HL-60 (cell line): ENCODE results near the gene TBCC.

Source experiments
- DNase-seq, 2 experiments: peaks; one replicate each; pipeline ENCODE4 v3.0.0-alpha.2; 2010 to 2020; ENCODE audit warnings: low read depth in 1 of 2, low spot score in 1 of 2
- H3K27ac ChIP-seq: fragments of 250-450 bp; sonication (Bioruptor Pico); replicated peaks from 2 replicates; pipeline ENCODE4 v1.5.1; 2020; ENCODE audit warnings: mild to moderate bottlenecking, moderate library complexity
- H3K27me3 ChIP-seq: fragments of 250-450 bp; sonication (Bioruptor Pico); 2 replicates; pipeline ENCODE4 v1.5.1; 2021; ENCODE audit warnings: mild to moderate bottlenecking, moderate library complexity; ENCODE audit not compliant: insufficient read depth, poor library complexity, severe bottlenecking
- H3K4me3 ChIP-seq: replicated peaks from 2 replicates; pipeline ENCODE4 v1.5.1; 2011; ENCODE audit warnings: mild to moderate bottlenecking, control low read depth, low read length; ENCODE audit not compliant: insufficient read depth
- GABPA ChIP-seq: IDR thresholded peaks from 2 replicates; pipeline ENCODE4 v1.6.1; 2012; ENCODE audit warnings: low read depth
- POLR2AphosphoS5 ChIP-seq: IDR thresholded peaks from 2 replicates; pipeline ENCODE4 v1.6.1; 2012; ENCODE audit warnings: low read depth
- SPI1 ChIP-seq: IDR thresholded peaks from 2 replicates; pipeline ENCODE4 v1.6.1; 2012; ENCODE audit warnings: low read depth, mild to moderate bottlenecking, borderline replicate concordance
- TF ChIP-seq, protein P1 (sequence below): IDR thresholded peaks from 2 replicates; pipeline ENCODE4 v1.6.1; 2012; ENCODE audit warnings: low read depth; ENCODE audit not compliant: insufficient replicate concordance
- TF ChIP-seq, protein P2 (sequence below): IDR thresholded peaks from one replicate; pipeline ENCODE4 v1.5.1; 2011; ENCODE audit warnings: low read length, control low read depth, inconsistent platforms; ENCODE audit not compliant: insufficient read depth

Gene TBCC

DNA sequence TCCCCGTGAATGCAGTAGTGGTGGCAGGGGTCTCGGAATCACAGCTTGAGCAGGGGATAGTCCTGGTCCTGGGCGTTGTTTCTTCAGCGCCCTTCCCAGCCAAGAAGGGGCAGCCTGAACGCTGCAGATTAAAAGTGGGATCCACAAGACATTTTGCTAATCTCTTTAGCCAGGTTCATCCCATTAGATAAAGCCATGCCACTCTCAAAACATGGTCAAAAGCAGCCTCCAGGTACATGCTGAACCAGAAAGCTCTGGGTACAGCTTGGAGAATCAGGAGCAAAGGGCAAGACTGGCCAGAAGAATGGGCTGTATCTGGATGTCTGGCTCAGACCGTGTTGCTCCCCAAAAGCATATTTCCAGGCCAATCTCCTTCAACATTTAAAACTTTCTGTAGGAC, 23.4 kb downstream of the TBCC start, which contains the start of gene PRPH2:
TSS of gene PRPH2 (minus strand) at position 101 of the 400 bp plus-strand sequence. CDS start 263 bp downstream, outside the sequence.
- TF ChIP-seq, protein P1, sequence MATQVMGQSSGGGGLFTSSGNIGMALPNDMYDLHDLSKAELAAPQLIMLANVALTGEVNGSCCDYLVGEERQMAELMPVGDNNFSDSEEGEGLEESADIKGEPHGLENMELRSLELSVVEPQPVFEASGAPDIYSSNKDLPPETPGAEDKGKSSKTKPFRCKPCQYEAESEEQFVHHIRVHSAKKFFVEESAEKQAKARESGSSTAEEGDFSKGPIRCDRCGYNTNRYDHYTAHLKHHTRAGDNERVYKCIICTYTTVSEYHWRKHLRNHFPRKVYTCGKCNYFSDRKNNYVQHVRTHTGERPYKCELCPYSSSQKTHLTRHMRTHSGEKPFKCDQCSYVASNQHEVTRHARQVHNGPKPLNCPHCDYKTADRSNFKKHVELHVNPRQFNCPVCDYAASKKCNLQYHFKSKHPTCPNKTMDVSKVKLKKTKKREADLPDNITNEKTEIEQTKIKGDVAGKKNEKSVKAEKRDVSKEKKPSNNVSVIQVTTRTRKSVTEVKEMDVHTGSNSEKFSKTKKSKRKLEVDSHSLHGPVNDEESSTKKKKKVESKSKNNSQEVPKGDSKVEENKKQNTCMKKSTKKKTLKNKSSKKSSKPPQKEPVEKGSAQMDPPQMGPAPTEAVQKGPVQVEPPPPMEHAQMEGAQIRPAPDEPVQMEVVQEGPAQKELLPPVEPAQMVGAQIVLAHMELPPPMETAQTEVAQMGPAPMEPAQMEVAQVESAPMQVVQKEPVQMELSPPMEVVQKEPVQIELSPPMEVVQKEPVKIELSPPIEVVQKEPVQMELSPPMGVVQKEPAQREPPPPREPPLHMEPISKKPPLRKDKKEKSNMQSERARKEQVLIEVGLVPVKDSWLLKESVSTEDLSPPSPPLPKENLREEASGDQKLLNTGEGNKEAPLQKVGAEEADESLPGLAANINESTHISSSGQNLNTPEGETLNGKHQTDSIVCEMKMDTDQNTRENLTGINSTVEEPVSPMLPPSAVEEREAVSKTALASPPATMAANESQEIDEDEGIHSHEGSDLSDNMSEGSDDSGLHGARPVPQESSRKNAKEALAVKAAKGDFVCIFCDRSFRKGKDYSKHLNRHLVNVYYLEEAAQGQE, result no peak
- TF ChIP-seq, protein P2, sequence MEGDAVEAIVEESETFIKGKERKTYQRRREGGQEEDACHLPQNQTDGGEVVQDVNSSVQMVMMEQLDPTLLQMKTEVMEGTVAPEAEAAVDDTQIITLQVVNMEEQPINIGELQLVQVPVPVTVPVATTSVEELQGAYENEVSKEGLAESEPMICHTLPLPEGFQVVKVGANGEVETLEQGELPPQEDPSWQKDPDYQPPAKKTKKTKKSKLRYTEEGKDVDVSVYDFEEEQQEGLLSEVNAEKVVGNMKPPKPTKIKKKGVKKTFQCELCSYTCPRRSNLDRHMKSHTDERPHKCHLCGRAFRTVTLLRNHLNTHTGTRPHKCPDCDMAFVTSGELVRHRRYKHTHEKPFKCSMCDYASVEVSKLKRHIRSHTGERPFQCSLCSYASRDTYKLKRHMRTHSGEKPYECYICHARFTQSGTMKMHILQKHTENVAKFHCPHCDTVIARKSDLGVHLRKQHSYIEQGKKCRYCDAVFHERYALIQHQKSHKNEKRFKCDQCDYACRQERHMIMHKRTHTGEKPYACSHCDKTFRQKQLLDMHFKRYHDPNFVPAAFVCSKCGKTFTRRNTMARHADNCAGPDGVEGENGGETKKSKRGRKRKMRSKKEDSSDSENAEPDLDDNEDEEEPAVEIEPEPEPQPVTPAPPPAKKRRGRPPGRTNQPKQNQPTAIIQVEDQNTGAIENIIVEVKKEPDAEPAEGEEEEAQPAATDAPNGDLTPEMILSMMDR, result no peak
- no peak for TF ChIP-seq POLR2AphosphoS5
- no peak for TF ChIP-seq SPI1
- no peak for TF ChIP-seq GABPA
- Histone ChIP-seq H3K27ac (no peak within 1 kb of the TSS), H3K27me3 (no peaks in the 10 kb centered on the region), H3K4me3 (no peak within 1 kb of the TSS)
- DNase-seq, result no peak

DNA sequence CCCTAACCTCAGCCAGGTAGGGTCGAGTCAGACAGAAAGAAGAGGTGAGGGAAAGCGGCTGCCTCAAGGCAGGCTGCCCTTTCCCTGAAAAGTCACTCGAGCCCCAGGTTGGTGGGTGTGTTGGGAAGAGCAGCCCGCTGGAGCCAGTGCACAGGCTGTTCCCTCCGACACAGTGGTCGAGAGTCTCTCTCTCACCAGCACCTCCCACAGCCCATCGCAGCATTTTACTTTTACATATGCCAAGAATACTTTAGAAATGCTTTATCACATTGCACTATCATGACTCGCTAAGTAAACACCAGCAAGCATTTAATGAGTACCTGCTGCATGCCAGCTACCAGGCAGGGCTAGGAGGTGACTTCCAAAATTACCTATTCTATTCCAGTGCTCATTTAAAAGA, 25.2 kb downstream of the TBCC start:
- Histone ChIP-seq H3K4me3 (no peak overlapping the region), H3K27me3 (no peaks in the 10 kb centered on the region), H3K27ac (no peak overlapping the region)
- no peak for DNase-seq
- TF ChIP-seq, protein P1, result no peak
- TF ChIP-seq, protein P2, result no peak
- TF ChIP-seq POLR2AphosphoS5 (no peak), GABPA (no peak), SPI1 (no peak)

DNA sequence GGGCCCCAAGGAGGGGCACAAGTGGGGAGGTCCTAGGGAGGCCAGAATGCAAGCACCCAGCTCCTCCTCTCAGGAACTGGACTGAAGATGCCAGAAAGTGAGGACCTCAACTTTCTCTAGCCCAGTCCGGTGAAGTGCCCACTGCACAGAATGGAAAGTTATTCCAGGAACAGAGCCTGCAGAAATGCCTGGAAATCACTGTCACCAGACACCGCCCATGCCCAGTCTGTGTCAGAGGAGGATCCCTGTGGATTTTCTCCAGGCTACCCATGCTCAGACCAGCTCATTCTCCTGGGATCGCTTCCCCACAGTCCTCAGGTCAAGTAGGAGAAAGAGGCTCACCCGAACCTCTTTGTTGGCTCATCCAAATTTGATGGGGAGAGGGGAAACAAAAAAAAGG, 30.0 kb downstream of the TBCC start:
- Histone ChIP-seq H3K4me3 (no peak overlapping the region), H3K27me3 (no peaks in the 10 kb centered on the region), H3K27ac (no peak overlapping the region)
- no peak for DNase-seq
- TF ChIP-seq GABPA (no peak), POLR2AphosphoS5 (no peak), SPI1 (no peak)
- TF ChIP-seq, protein P1, result no peak
- TF ChIP-seq, protein P2, result no peak
